HepG2 (cell line): ENCODE data around the gene HSF4. TPM values are rescaled to one million over a fixed set of nuclear protein-coding genes. Genes with fewer than 3 reads are reported as not detected.

ENCODE experiments used
- ASH2L ChIP-seq: fragments of 300-600, 200-600 bp; sonication (generic); IDR thresholded peaks from 2 replicates; pipeline ENCODE4 v1.7.0; 2017; ENCODE audit warnings: low read depth, mild to moderate bottlenecking, moderate library complexity, mixed read lengths, low read length; ENCODE audit not compliant: insufficient read length
- ATF1 ChIP-seq: IDR thresholded peaks from 2 replicates; pipeline ENCODE4 v1.6.1; 2016; ENCODE audit warnings: mild to moderate bottlenecking, control low read depth
- ELF3 ChIP-seq: IDR thresholded peaks from 2 replicates; pipeline ENCODE4 v1.6.1; 2016; ENCODE audit warnings: missing genetic modification reagents, missing compliant biosample characterization
- FOXC1 ChIP-seq: sonication (generic); formaldehyde crosslinking; IDR thresholded peaks from 2 replicates; pipeline ENCODE4 v1.8.0; 2022; ENCODE audit warnings: mild to moderate bottlenecking, missing genetic modification reagents, borderline replicate concordance
- HOXA3 ChIP-seq: sonication (generic); formaldehyde crosslinking; IDR thresholded peaks from 2 replicates; pipeline ENCODE4 v1.5.0; 2020; ENCODE audit warnings: missing genetic modification reagents
- HOXA5 ChIP-seq: sonication (generic); formaldehyde crosslinking; IDR thresholded peaks from 2 replicates; pipeline ENCODE4 v1.4.0; 2020; ENCODE audit warnings: missing genetic modification reagents
- NFE2 ChIP-seq: sonication (generic); formaldehyde crosslinking; IDR thresholded peaks from 2 replicates; pipeline ENCODE4 v1.4.0; 2020; ENCODE audit warnings: missing genetic modification reagents
- RARA ChIP-seq: IDR thresholded peaks from 2 replicates; pipeline ENCODE4 v1.6.1; 2016; ENCODE audit warnings: missing genetic modification reagents, missing compliant biosample characterization
- RBM39 ChIP-seq: fragments of 200-400 bp; formaldehyde crosslinking; IDR thresholded peaks from one replicate; pipeline ENCODE4 v1.6.1; 2018; ENCODE audit warnings: antibody characterized with exemption, mild to moderate bottlenecking, low read depth, low read length; ENCODE audit not compliant: poor library complexity, severe bottlenecking
- RXRA ChIP-seq: sonication (generic); formaldehyde crosslinking; IDR thresholded peaks from 2 replicates; pipeline ENCODE4 v1.5.1; 2020; ENCODE audit warnings: missing genetic modification reagents
- SAFB2 ChIP-seq: sonication (generic); formaldehyde crosslinking; IDR thresholded peaks from 2 replicates; pipeline ENCODE4 v1.5.1; 2020; ENCODE audit warnings: missing genetic modification reagents, low read depth, mild to moderate bottlenecking, borderline replicate concordance
- SALL2 ChIP-seq: sonication (generic); formaldehyde crosslinking; IDR thresholded peaks from 2 replicates; pipeline ENCODE4 v1.8.1; 2023; ENCODE audit warnings: mild to moderate bottlenecking, missing genetic modification reagents, inconsistent platforms
- SOX5 ChIP-seq: IDR thresholded peaks from 2 replicates; pipeline ENCODE4 v1.6.1; 2016; ENCODE audit warnings: borderline replicate concordance
- SRF ChIP-seq: IDR thresholded peaks from 2 replicates; pipeline ENCODE4 v1.6.1; 2011; ENCODE audit warnings: mild to moderate bottlenecking, low read depth, low read length, moderate library complexity
- THAP7 ChIP-seq: sonication (generic); formaldehyde crosslinking; IDR thresholded peaks from 2 replicates; pipeline ENCODE4 v1.8.1; 2023; ENCODE audit warnings: mild to moderate bottlenecking, missing genetic modification reagents
- ZNF354B ChIP-seq: sonication (generic); formaldehyde crosslinking; IDR thresholded peaks from 2 replicates; pipeline ENCODE4 v1.8.0; 2022; ENCODE audit warnings: mild to moderate bottlenecking, missing genetic modification reagents
- ZNF383 ChIP-seq: sonication (generic); formaldehyde crosslinking; IDR thresholded peaks from 2 replicates; pipeline ENCODE4 v1.4.0; 2020; ENCODE audit warnings: missing genetic modification reagents, mild to moderate bottlenecking, borderline replicate concordance
- ZNF546 ChIP-seq: sonication (generic); formaldehyde crosslinking; conservative IDR thresholded peaks from 2 replicates; pipeline ENCODE4 v1.8.1; 2023; ENCODE audit warnings: mild to moderate bottlenecking, missing genetic modification reagents
- ZNF615 ChIP-seq: sonication (generic); formaldehyde crosslinking; IDR thresholded peaks from 2 replicates; pipeline ENCODE4 v1.5.0; 2020; ENCODE audit warnings: mild to moderate bottlenecking, missing genetic modification reagents, borderline replicate concordance
- ZNF616 ChIP-seq: sonication (generic); formaldehyde crosslinking; IDR thresholded peaks from 2 replicates; pipeline ENCODE4 v1.5.0; 2020; ENCODE audit warnings: low read depth, mild to moderate bottlenecking, missing genetic modification reagents
- ZNF619 ChIP-seq: sonication (generic); formaldehyde crosslinking; IDR thresholded peaks from 2 replicates; pipeline ENCODE4 v1.4.0; 2020; ENCODE audit warnings: mild to moderate bottlenecking, missing genetic modification reagents
- ZNF7 ChIP-seq: IDR thresholded peaks from 2 replicates; pipeline ENCODE4 v1.6.1; 2016; ENCODE audit warnings: missing biosample characterization, missing genetic modification reagents
- ZNF766 ChIP-seq: sonication (generic); formaldehyde crosslinking; IDR thresholded peaks from 2 replicates; pipeline ENCODE4 v1.5.0; 2020; ENCODE audit warnings: missing genetic modification reagents, borderline replicate concordance
- polyA plus RNA-seq, 8 experiments: library from polyadenylated mRNA; depleted of rRNA in 3 of 8; stranded (reverse) in 7 of 8; unstranded in 1 of 8; fragments of >200 nt; fragmentation: Illumina TruSeq in 4 of 8; extraction: Trizol in 4 of 8; gene quantifications; 2 replicates each; pipeline versions ENCODE4 v1.2.1 to v1.2.3, GENCODE V29; 2011 to 2016; ENCODE audit warnings: low read depth in 4 of 8, missing spikeins in 1 of 8, mixed read lengths in 1 of 8; ENCODE audit not compliant: insufficient read depth in 1 of 8
- total RNA-seq, 5 experiments: library from RNA; depleted of rRNA; stranded (reverse); fragments of >200 nt; fragmentation: Illumina TruSeq; extraction: Trizol; gene quantifications; 2 replicates each; pipeline ENCODE4 v1.2.3, GENCODE V29; 2016; ENCODE audit warnings: low read depth in 1 of 5
- TF ChIP-seq, protein P1 (sequence below): fragments of 450-650 bp; IDR thresholded peaks from 2 replicates; pipeline ENCODE4 v1.6.1; 2017
- TF ChIP-seq, protein P2 (sequence below): sonication (generic); formaldehyde crosslinking; IDR thresholded peaks from 2 replicates; pipeline ENCODE4 v1.4.0; 2020; ENCODE audit warnings: low read depth, missing genetic modification reagents

Gene HSF4
- total and polyA plus RNA-seq, 2 of the 13 experiments (the other 11 are each of a cell fraction or from before 2014, with no cell fraction given), result 3.5 to 16.9 TPM

- TF ChIP-seq NFE2 (CRISPR knock-in tag) (no peak), SALL2 (peak; percentile 95), RBM39 (peak; percentile 20), ZNF766 (CRISPR knock-in tag) (peak; percentile 70; the same call in 1 of the 2 replicates), SOX5 (CRISPR knock-in tag) (peak; percentile 51; the same call in 1 of the 2 replicates), RARA (CRISPR knock-in tag) (peak; percentile 42), SRF (peak; percentile 66), ATF1 (CRISPR knock-in tag) (no peak), HOXA5 (CRISPR knock-in tag) (peak; percentile 82), SAFB2 (CRISPR knock-in tag) (peak; percentile 51; the same call in 1 of the 2 replicates), ZNF619 (CRISPR knock-in tag) (no peak), ZNF546 (CRISPR knock-in tag) (0 out of 2 replicates have a peak, but pooled peaks have one; percentile 71), FOXC1 (CRISPR knock-in tag) (peak; percentile 86), ELF3 (CRISPR knock-in tag) (peak; percentile 96), HOXA3 (CRISPR knock-in tag) (peak; percentile 96), ZNF383 (CRISPR knock-in tag) (no peak), ZNF7 (CRISPR knock-in tag) (no peak), ZNF616 (CRISPR knock-in tag) (no peak), ASH2L (peak; percentile 84), ZNF615 (CRISPR knock-in tag) (no peak), THAP7 (no peak; the same call in 1 of the 2 replicates), RXRA (CRISPR knock-in tag) (peak; percentile 37), ZNF354B (no peak)
- TF ChIP-seq, protein P1, sequence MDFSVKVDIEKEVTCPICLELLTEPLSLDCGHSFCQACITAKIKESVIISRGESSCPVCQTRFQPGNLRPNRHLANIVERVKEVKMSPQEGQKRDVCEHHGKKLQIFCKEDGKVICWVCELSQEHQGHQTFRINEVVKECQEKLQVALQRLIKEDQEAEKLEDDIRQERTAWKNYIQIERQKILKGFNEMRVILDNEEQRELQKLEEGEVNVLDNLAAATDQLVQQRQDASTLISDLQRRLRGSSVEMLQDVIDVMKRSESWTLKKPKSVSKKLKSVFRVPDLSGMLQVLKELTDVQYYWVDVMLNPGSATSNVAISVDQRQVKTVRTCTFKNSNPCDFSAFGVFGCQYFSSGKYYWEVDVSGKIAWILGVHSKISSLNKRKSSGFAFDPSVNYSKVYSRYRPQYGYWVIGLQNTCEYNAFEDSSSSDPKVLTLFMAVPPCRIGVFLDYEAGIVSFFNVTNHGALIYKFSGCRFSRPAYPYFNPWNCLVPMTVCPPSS, result no peak
- TF ChIP-seq, protein P2, sequence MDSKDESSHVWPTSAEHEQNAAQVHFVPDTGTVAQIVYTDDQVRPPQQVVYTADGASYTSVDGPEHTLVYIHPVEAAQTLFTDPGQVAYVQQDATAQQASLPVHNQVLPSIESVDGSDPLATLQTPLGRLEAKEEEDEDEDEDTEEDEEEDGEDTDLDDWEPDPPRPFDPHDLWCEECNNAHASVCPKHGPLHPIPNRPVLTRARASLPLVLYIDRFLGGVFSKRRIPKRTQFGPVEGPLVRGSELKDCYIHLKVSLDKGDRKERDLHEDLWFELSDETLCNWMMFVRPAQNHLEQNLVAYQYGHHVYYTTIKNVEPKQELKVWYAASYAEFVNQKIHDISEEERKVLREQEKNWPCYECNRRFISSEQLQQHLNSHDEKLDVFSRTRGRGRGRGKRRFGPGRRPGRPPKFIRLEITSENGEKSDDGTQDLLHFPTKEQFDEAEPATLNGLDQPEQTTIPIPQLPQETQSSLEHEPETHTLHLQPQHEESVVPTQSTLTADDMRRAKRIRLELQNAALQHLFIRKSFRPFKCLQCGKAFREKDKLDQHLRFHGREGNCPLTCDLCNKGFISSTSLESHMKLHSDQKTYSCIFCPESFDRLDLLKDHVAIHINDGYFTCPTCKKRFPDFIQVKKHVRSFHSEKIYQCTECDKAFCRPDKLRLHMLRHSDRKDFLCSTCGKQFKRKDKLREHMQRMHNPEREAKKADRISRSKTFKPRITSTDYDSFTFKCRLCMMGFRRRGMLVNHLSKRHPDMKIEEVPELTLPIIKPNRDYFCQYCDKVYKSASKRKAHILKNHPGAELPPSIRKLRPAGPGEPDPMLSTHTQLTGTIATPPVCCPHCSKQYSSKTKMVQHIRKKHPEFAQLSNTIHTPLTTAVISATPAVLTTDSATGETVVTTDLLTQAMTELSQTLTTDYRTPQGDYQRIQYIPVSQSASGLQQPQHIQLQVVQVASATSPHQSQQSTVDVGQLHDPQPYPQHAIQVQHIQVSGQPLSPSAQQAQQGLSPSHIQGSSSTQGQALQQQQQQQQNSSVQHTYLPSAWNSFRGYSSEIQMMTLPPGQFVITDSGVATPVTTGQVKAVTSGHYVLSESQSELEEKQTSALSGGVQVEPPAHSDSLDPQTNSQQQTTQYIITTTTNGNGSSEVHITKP, result no peak
Observed at GRCh38 chr16:67191995-67192681, 27.6 kb downstream of the HSF4 start, which contains the start of gene E2F4 (continued).
